ENCODE results near the gene MYL10. TPM values are rescaled to one million over a fixed set of nuclear protein-coding genes. Genes with fewer than 3 reads are reported as not detected.

The MYL10 gene
- total RNA-seq, 1 experiment from 2014 or later, result not detected

DNA sequence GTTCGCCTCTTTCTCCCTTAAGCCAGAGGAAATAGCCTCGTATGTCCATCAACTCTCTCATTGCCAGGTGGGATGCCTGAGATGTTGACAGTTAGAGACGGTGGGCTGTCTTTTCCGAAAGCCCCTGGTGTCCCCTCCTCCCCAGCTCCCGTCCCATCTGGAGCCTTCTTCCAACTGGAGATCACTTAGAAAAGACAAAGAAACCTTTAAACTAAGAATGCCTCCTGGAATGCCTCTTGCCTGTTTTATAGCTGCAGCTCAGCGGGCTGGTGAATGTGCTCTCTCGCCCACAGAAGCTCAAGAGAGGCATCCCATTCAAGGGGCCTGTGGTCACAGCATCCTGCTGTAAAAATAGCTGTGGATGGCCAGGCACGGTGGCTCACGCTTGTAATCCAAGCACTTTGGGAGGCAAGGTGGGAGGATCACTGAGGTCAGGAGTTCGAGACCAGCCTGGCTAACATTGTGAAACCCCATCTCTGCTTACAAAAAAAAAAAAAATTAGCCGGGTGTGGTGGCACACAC lies 5.2 kb upstream of the MYL10 start:
- no peak for DNase-seq
- H3K36me3 Mint-ChIP-seq (ENCODE audit: insufficient read depth, unreplicated experiment), result no peaks in the 10 kb centered on the region
- no TSS peak for BruUV-seq (replicated peaks)
- no peak overlapping the region for H3K27ac Mint-ChIP-seq (ENCODE audit: unreplicated experiment)
- TF ChIP-seq, protein P1, sequence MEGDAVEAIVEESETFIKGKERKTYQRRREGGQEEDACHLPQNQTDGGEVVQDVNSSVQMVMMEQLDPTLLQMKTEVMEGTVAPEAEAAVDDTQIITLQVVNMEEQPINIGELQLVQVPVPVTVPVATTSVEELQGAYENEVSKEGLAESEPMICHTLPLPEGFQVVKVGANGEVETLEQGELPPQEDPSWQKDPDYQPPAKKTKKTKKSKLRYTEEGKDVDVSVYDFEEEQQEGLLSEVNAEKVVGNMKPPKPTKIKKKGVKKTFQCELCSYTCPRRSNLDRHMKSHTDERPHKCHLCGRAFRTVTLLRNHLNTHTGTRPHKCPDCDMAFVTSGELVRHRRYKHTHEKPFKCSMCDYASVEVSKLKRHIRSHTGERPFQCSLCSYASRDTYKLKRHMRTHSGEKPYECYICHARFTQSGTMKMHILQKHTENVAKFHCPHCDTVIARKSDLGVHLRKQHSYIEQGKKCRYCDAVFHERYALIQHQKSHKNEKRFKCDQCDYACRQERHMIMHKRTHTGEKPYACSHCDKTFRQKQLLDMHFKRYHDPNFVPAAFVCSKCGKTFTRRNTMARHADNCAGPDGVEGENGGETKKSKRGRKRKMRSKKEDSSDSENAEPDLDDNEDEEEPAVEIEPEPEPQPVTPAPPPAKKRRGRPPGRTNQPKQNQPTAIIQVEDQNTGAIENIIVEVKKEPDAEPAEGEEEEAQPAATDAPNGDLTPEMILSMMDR (IDR thresholded peaks at IDR 0.05; ENCODE audit: unreplicated experiment), result no peak
- H3K4me1 Mint-ChIP-seq (ENCODE audit: low read depth, unreplicated experiment), result no peaks in the 10 kb centered on the region
- no peak overlapping the region for H3K4me3 Mint-ChIP-seq (ENCODE audit: low read depth, unreplicated experiment)
- H3K9me3 Mint-ChIP-seq (ENCODE audit: low read depth, unreplicated experiment), result no peaks in the 10 kb centered on the region
- intact Hi-C loops (cut with micrococcal nuclease; ENCODE audit: unreplicated experiment), result no loop called here
- CTCF ChIA-PET, result no interaction called here
- H3K27me3 Mint-ChIP-seq (ENCODE audit: unreplicated experiment), result no peaks in the 10 kb centered on the region

DNA sequence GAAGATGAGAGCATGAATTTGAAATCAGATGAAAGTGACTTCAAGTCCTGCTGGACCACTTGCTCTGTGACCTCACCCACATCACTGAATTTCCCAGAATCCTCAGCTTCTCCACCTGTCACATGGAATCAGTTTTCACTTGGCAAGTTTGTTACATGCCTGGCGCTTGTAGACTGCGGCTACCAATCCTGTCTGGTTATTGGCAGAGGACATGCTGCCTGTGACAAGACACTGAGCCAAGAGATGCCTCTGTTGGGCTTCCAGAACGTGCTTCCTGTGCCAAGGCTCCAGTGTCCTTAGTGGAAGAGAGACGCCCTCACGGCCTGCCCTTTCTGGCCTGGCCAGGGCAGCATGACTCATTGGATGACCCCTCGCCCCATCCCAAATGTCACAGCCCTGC lies 4.4 kb upstream of the MYL10 start:
- no peaks in the 10 kb centered on the region for H3K4me1 Mint-ChIP-seq (ENCODE audit: low read depth, unreplicated experiment)
- no peaks in the 10 kb centered on the region for H3K36me3 Mint-ChIP-seq (ENCODE audit: insufficient read depth, unreplicated experiment)
- no TSS peak for BruUV-seq (replicated peaks)
- no peaks in the 10 kb centered on the region for H3K27me3 Mint-ChIP-seq (ENCODE audit: unreplicated experiment)
- TF ChIP-seq, protein P1 (IDR thresholded peaks at IDR 0.05; ENCODE audit: unreplicated experiment), result no peak
- intact Hi-C loops (cut with micrococcal nuclease; ENCODE audit: unreplicated experiment), result no loop called here
- no peaks in the 10 kb centered on the region for H3K9me3 Mint-ChIP-seq (ENCODE audit: low read depth, unreplicated experiment)
- no peak overlapping the region for H3K4me3 Mint-ChIP-seq (ENCODE audit: low read depth, unreplicated experiment)
- H3K27ac Mint-ChIP-seq (ENCODE audit: unreplicated experiment), result no peak overlapping the region
- DNase-seq, result no peak
- CTCF ChIA-PET, result interaction anchor here (0.6 kb wide), 1 partner anchor 159 kb away, joined by 3 read pairs; no protein-coding TSS in a partner anchor

DNA sequence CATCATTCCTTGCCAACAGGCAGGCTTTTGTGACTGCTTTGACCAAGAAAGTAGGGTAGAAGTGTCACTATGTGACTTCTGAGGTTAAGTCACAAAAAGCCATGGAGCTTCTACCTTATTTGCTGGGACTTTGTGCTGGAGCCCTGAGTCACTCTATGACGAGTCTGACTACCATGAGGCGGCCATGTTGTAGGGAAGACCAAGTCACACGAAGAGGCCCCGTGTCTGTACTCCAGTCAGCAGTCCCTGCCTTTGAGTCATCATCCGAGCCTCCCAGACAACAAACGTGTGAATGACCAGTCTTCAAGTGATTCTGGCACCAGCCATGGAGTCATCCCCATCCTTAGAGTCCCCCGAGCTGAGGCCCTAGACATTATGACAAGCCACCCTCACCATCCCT lies 3.5 kb upstream of the MYL10 start:
- intact Hi-C loops (cut with micrococcal nuclease; ENCODE audit: unreplicated experiment), result no loop called here
- H3K36me3 Mint-ChIP-seq (ENCODE audit: insufficient read depth, unreplicated experiment), result no peaks in the 10 kb centered on the region
- no peaks in the 10 kb centered on the region for H3K27me3 Mint-ChIP-seq (ENCODE audit: unreplicated experiment)
- no peaks in the 10 kb centered on the region for H3K4me1 Mint-ChIP-seq (ENCODE audit: low read depth, unreplicated experiment)
- CTCF ChIA-PET, result no interaction called here
- BruUV-seq (replicated peaks), result no TSS peak
- TF ChIP-seq, protein P1 (IDR thresholded peaks at IDR 0.05; ENCODE audit: unreplicated experiment), result no peak
- no peaks in the 10 kb centered on the region for H3K9me3 Mint-ChIP-seq (ENCODE audit: low read depth, unreplicated experiment)
- no peak overlapping the region for H3K4me3 Mint-ChIP-seq (ENCODE audit: low read depth, unreplicated experiment)
- no peak for DNase-seq
- no peak overlapping the region for H3K27ac Mint-ChIP-seq (ENCODE audit: unreplicated experiment)

DNA sequence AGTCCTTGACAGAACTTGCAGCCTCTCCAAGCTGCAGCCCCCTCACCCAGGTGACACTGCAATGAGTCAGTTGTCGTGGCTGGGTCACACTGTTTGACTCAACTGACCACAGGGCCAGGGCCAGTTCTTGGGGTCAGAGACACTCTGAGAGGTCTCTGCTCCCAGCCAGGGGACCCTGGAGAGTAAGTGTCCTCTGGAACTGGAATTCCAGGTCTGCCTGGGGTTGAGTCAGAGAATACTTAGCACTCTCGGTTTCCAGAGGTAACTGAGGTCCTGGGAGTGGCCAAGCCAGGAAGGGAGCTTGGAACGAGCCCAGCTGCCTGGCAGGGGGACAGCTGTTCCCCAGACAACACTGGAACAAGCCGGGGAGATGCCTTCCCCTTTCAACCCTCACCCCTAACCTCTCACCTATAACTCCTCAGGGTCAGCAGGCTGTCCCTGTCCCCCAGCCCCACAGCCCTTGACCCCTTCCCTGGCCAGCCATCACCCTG lies 2.2 kb upstream of the MYL10 start:
- BruUV-seq (replicated peaks), result no TSS peak
- DNase-seq, result no peak
- intact Hi-C loops (cut with micrococcal nuclease; ENCODE audit: unreplicated experiment), result no loop called here
- Mint-ChIP-seq H3K27ac (ENCODE audit: unreplicated experiment) (no peak overlapping the region), H3K27me3 (ENCODE audit: unreplicated experiment) (peaks cover 10% of the 10 kb centered on the region), H3K4me1 (ENCODE audit: low read depth, unreplicated experiment) (no peaks in the 10 kb centered on the region), H3K36me3 (ENCODE audit: insufficient read depth, unreplicated experiment) (no peaks in the 10 kb centered on the region), H3K9me3 (ENCODE audit: low read depth, unreplicated experiment) (no peaks in the 10 kb centered on the region), H3K4me3 (ENCODE audit: low read depth, unreplicated experiment) (no peak overlapping the region)
- CTCF ChIA-PET, result no interaction called here
- TF ChIP-seq, protein P1 (IDR thresholded peaks at IDR 0.05; ENCODE audit: unreplicated experiment), result no peak
